Astrocyte (in vitro differentiated cells and primary cell): ENCODE measurements around the gene CLEC16A.

Experiments used
- EZH2 ChIP-seq: IDR thresholded peaks from 2 replicates; pipeline ENCODE4 v1.6.1; 2012; ENCODE audit warnings: mild to moderate bottlenecking, low read length, inconsistent platforms; ENCODE audit not compliant: insufficient read depth
- TF ChIP-seq, protein P1 (sequence below): IDR thresholded peaks from 2 replicates; pipeline ENCODE4 v1.5.1; 2011; ENCODE audit warnings: low read depth, mild to moderate bottlenecking, inconsistent platforms, low read length, moderate library complexity; ENCODE audit not compliant: insufficient read depth

- TF ChIP-seq, protein P1, sequence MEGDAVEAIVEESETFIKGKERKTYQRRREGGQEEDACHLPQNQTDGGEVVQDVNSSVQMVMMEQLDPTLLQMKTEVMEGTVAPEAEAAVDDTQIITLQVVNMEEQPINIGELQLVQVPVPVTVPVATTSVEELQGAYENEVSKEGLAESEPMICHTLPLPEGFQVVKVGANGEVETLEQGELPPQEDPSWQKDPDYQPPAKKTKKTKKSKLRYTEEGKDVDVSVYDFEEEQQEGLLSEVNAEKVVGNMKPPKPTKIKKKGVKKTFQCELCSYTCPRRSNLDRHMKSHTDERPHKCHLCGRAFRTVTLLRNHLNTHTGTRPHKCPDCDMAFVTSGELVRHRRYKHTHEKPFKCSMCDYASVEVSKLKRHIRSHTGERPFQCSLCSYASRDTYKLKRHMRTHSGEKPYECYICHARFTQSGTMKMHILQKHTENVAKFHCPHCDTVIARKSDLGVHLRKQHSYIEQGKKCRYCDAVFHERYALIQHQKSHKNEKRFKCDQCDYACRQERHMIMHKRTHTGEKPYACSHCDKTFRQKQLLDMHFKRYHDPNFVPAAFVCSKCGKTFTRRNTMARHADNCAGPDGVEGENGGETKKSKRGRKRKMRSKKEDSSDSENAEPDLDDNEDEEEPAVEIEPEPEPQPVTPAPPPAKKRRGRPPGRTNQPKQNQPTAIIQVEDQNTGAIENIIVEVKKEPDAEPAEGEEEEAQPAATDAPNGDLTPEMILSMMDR, result no peak
- TF ChIP-seq EZH2, result no peak
Observed at GRCh38 chr16:11200592-11200991, 256.2 kb downstream of the CLEC16A start.
